GM23248 (cell line): ENCODE data around the gene SOWAHC. TPM values are rescaled to one million over a fixed set of nuclear protein-coding genes. Genes with fewer than 3 reads are reported as not detected.
"Not testable (repeated sequence)": the region's sequence is repeated elsewhere in the genome, so short reads cannot be mapped to it uniquely, and the experiment has no call there.

Experiments
- DNase-seq: peaks from one replicate; pipeline ENCODE4 v3.0.0-alpha.2; 2015
- H2AFZ ChIP-seq: fragments of 200-600 bp; sonication (generic); 2 replicates; pipeline ENCODE4 v1.6.1; 2016; ENCODE audit warnings: antibody characterized with exemption
- H3F3A ChIP-seq: fragments of 200-600 bp; sonication (generic); 2 replicates; pipeline ENCODE4 v1.6.1; 2016; ENCODE audit warnings: mild to moderate bottlenecking, antibody characterized with exemption, mixed run types; ENCODE audit not compliant: insufficient read depth
- H3K27ac ChIP-seq: fragments of 200-600 bp; sonication (generic); 2 replicates; pipeline ENCODE4 v1.5.1; 2016; ENCODE audit warnings: mild to moderate bottlenecking
- H3K27me3 ChIP-seq: fragments of 200-600 bp; sonication (generic); replicated peaks from 2 replicates; pipeline ENCODE4 v1.6.1; 2016; ENCODE audit warnings: mild to moderate bottlenecking; ENCODE audit not compliant: insufficient read depth
- H3K36me3 ChIP-seq: fragments of 200-600 bp; sonication (generic); 2 replicates; pipeline ENCODE4 v1.6.1; 2016; ENCODE audit warnings: low read depth, mild to moderate bottlenecking
- H3K4me1 ChIP-seq: fragments of 200-600 bp; sonication (generic); 2 replicates; pipeline ENCODE4 v1.6.1; 2016; ENCODE audit warnings: mild to moderate bottlenecking; ENCODE audit not compliant: insufficient read depth
- H3K4me2 ChIP-seq: fragments of 200-600 bp; sonication (generic); one replicate; pipeline ENCODE4 v1.6.1; 2016; ENCODE audit warnings: mild to moderate bottlenecking; ENCODE audit not compliant: unreplicated experiment
- H3K4me3 ChIP-seq: fragments of 200-600 bp; sonication (generic); 2 replicates; pipeline ENCODE4 v1.5.1; 2016; ENCODE audit warnings: mild to moderate bottlenecking
- H3K79me2 ChIP-seq: fragments of 200-600 bp; sonication (generic); 2 replicates; pipeline ENCODE4 v1.6.1; 2016; ENCODE audit warnings: mild to moderate bottlenecking; ENCODE audit not compliant: insufficient read depth
- H3K9ac ChIP-seq: fragments of 200-600 bp; sonication (generic); 2 replicates; pipeline ENCODE4 v1.6.1; 2016; ENCODE audit warnings: mild to moderate bottlenecking
- H3K9me2 ChIP-seq: fragments of 200-600 bp; sonication (generic); 2 replicates; pipeline ENCODE4 v1.6.1; 2016; ENCODE audit warnings: mixed run types, mild to moderate bottlenecking, moderate library complexity; ENCODE audit not compliant: insufficient read depth
- H3K9me3 ChIP-seq: fragments of 200-600 bp; sonication (generic); one replicate; pipeline ENCODE4 v1.6.1; 2017; ENCODE audit warnings: low read depth
- H4K20me1 ChIP-seq: fragments of 200-600 bp; sonication (generic); 2 replicates; pipeline ENCODE4 v1.6.0; 2016; ENCODE audit not compliant: insufficient read depth
- EZH2 ChIP-seq: fragments of 200-600 bp; sonication (generic); IDR thresholded peaks from 2 replicates; pipeline ENCODE4 v1.6.1; 2018; ENCODE audit warnings: antibody characterized with exemption, mild to moderate bottlenecking; ENCODE audit not compliant: insufficient read depth, poor library complexity, severe bottlenecking
- EZH2phosphoT487 ChIP-seq: fragments of 200-600 bp; sonication (generic); IDR thresholded peaks from 2 replicates; pipeline ENCODE4 v1.6.1; 2018; ENCODE audit warnings: antibody characterized with exemption, moderate library complexity, mild to moderate bottlenecking, low read depth; ENCODE audit not compliant: insufficient read depth
- WGBS, 2 experiments: methylation state at CpG; one replicate each; pipeline ENCODE4 v1.1.6; 2015 to 2017; ENCODE audit warnings: low lambda C conversion rate in 2 of 2, low coverage in 1 of 2; ENCODE audit errors: missing lambda C conversion rate in 2 of 2; 5-methylcytosine and 5-hydroxymethylcytosine counted together
- in situ Hi-C: fragments of 300-500 bp; cut with MboI; formaldehyde crosslinking; loops from 2 replicates; pipeline ENCODE4 v1.15.0; 2020
- polyA plus RNA-seq: library from polyadenylated mRNA; unstranded; fragments of >200 nt; fragmentation: Nextera tagmentation; extraction: Ambion mirVana; gene quantifications from 2 replicates; pipeline ENCODE4 v1.2.1, GENCODE V29; 2016
- total RNA-seq: library from RNA; depleted of rRNA; stranded (reverse); fragments of >200 nt; shearing (Covaris generic); gene quantifications from 2 replicates; pipeline ENCODE4 v1.2.3, GENCODE V29; 2014

Gene SOWAHC
- total and polyA plus RNA-seq, 2 experiments from 2014 or later = 19.8 to 46.0 TPM

DNA sequence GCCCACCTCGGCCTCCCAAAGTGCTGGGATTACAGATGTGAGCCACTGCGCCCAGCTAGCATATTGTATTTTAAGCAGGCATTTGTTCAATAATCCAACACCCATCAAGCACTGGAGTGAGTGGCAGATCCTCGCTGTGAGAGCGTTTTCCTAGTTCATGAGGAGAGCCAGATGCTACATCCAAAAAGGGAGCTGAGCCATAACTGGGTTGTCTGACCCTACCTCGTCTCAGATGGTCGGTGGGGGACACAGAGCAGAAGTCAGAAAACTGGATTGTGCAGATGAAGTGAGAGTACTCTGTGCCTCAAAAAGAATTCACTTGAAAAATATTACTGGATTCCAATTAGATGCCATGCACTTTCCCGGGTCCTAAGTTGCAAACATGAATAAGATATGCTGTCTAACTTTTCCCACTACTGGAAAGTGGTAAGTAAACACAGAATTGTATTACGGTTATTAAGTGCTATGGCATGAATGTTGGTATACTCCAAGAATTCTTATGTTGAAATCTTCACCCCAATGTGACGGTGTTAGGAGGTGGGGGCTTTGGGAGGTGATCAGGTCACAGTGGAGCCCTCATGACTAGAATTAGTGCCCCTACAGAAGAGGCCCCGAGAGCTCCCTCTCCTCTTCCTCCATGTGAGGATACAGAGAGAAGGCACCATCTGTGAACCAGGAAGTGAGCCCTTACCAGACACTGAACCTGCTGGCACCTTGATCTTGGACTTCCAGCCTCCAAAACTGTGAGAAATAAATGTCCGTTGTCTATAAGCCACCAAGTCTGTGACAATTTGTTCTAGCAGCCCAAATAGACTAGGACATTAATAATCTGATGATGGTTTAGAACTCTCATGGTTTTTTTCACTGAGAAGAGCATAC lies 21.5 kb downstream of the SOWAHC start:
- 87 to 89% methylated on average over 11 of the region's 11 CpGs for WGBS, 2 experiments
- H3K4me2 ChIP-seq = no peak overlapping the region
- peak overlapping the region; percentile 14; the same call in 1 of the 2 replicates for H3K27ac ChIP-seq

DNA sequence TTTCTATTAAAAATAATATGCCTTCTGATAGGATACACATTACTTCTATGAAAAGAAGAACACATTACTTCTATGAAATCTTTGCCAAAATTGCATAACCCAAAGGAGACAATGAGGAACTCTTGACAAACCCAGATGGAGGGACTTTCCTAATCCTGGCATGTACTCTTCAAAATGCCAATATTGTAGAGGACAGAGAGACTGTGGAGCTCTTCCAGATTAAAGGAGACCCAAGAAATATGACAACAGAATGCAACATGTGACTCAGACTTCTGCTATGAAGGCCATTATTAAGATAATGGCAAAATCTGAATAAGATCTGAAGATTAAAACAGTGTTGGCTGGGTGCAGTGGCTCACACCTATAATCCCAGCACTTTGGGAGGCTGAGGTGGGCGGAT lies 22.2 kb downstream of the SOWAHC start:
- Histone ChIP-seq H3K4me2 (no peak overlapping the region), H3K4me1 (peaks cover 25% of the 10 kb centered on the region), H3F3A (peaks cover 32% of the 10 kb centered on the region), H3K36me3 (no peaks in the 10 kb centered on the region), H3K79me2 (no peaks in the 10 kb centered on the region), H3K27ac (peak overlapping the region; percentile 14; the same call in 1 of the 2 replicates), H3K9ac (no peak overlapping the region), H2AFZ (no peak overlapping the region), H3K4me3 (no peak overlapping the region), H4K20me1 (no peaks in the 10 kb centered on the region), H3K9me2 (no peaks in the 10 kb centered on the region), H3K27me3 (no peaks in the 10 kb centered on the region), H3K9me3 (no peaks in the 10 kb centered on the region)
- peak; percentile 66 for DNase-seq
- TF ChIP-seq EZH2 (no peak), EZH2phosphoT487 (no peak)
- 45 to 47% methylated on average over 1 of the region's 1 CpG for WGBS, 2 experiments
- in situ Hi-C loops = no loop called here

More for the DNA sequence above, 21.5 kb downstream of the SOWAHC start:
- Histone ChIP-seq H3K4me1 (peaks cover 25% of the 10 kb centered on the region), H3K4me3 (no peak overlapping the region), H3K36me3 (no peaks in the 10 kb centered on the region), H3K27me3 (no peaks in the 10 kb centered on the region), H3K9me2 (no peaks in the 10 kb centered on the region), H3K79me2 (no peaks in the 10 kb centered on the region), H3K9ac (no peak overlapping the region), H2AFZ (no peak overlapping the region), H3F3A (peaks cover 32% of the 10 kb centered on the region), H4K20me1 (no peaks in the 10 kb centered on the region), H3K9me3 (no peaks in the 10 kb centered on the region)
- TF ChIP-seq EZH2 (no peak), EZH2phosphoT487 (no peak)
- DNase-seq = no peak
- in situ Hi-C loops = no loop called here

DNA sequence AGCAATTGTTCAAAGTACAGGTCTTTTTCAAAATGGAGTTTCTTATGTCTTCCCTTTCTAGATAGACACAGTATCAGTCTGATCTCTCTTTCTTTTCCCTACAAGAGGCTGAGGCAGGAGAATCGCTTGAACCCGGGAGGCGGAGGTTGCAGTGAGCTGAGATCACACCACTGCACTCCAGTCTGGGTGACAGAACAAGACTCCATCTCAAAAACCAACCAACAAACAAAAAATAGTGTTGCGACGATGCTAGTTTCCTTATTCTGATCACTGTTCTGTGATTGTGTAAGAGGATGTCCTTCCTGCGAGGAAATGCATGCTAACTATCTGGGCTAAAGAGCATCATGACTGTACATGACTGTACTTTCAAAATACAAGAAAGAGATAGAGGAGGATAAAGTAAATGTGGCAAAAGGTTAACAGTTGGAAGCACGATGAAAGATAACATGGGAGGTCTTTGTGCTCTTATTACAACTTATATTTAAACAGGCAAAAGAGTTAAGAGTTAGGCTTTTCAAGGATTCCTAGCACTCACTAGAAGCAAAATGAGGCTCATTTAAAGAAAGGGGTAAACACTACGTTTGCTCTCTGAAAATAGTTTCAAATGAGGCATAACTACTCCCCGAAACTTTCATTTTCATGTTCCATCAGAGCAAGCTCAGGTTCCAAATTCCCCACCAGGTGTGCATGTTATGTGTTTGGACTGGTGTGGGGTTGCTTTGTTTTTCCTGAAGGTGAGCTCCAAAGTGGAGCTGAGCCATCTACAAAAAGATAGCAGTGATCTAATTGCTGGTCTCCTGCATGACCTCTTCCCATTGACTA lies 23.8 kb downstream of the SOWAHC start:
- H3K27ac ChIP-seq = peak overlapping the region; percentile 50
- peaks cover 32% of the 10 kb centered on the region for H3F3A ChIP-seq
- H3K27me3 ChIP-seq = no peaks in the 10 kb centered on the region
- no peak for TF ChIP-seq EZH2phosphoT487
- no peak for TF ChIP-seq EZH2
- no peaks in the 10 kb centered on the region for H3K9me3 ChIP-seq
- H3K9ac ChIP-seq = no peak overlapping the region
- no peaks in the 10 kb centered on the region for H3K79me2 ChIP-seq
- H3K9me2 ChIP-seq = no peaks in the 10 kb centered on the region
- H2AFZ ChIP-seq = peak overlapping the region; percentile 66
- no peaks in the 10 kb centered on the region for H4K20me1 ChIP-seq
- peaks cover 25% of the 10 kb centered on the region for H3K4me1 ChIP-seq
- H3K36me3 ChIP-seq = no peaks in the 10 kb centered on the region
- 0 out of 2 replicates have a peak overlapping the region, but pooled peaks have one; percentile 2 for H3K4me3 ChIP-seq
- peak; percentile 83 for DNase-seq
- in situ Hi-C loops = no loop called here
- peak overlapping the region; percentile 56 for H3K4me2 ChIP-seq
- 61 to 62% methylated on average over 9 of the region's 9 CpGs for WGBS, 2 experiments

DNA sequence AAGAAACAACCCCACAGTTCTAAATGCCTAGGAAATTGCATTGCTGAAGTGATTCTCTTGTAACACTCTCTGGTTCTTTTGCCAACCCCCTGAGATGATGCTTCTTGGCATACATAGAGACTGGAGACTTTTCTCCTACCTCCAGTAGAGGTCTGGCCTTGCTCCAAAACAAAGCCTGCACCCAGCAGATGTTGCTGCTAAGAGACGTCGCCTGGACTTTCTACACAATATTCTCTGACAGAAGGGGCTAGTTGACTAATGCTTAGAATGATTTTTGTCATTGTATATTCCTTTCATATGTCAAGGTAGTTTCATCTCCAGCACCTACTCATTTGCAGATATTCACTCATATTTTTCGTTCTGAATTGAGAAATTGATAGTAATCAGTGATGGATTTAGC lies 24.6 kb downstream of the SOWAHC start:
- 55 to 58% methylated on average over 3 of the region's 3 CpGs for WGBS, 2 experiments

DNA sequence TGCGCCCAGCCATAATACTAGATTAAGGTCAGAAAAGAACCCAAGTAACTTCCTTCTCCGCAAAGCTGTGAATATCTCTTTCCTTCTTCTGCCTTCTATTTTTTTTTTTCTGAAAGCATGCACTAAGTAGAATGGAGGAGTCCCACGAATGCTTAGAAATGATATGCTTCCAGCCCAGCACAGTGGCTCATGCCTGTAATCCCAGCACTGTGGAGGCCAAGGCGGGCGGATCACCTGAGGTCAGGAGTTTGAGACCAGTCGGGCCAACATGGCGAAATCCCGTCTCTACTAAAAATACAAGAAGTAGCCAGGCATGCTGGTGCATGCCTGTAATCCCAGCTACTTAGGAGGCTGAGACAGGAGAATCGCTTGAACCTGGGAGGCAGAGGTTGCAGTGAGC lies 25.8 kb downstream of the SOWAHC start:
- H3K36me3 ChIP-seq, H3K4me3 ChIP-seq, in situ Hi-C loops, H2AFZ ChIP-seq, H3K27ac ChIP-seq, H3K9me3 ChIP-seq, H4K20me1 ChIP-seq, DNase-seq, H3K79me2 ChIP-seq, H3K27me3 ChIP-seq, H3K9me2 ChIP-seq, H3K9ac ChIP-seq, H3K4me2 ChIP-seq: not testable (repeated sequence)
- Histone ChIP-seq H3K4me1 (peaks cover 37% of the 10 kb centered on the region), H3F3A (peaks cover 36% of the 10 kb centered on the region)
- 95 to 98% methylated on average over 9 of the region's 9 CpGs for WGBS, 2 experiments

More for the DNA sequence above, 24.6 kb downstream of the SOWAHC start:
- peaks cover 25% of the 10 kb centered on the region for H3K4me1 ChIP-seq
- no peaks in the 10 kb centered on the region for H3K9me2 ChIP-seq
- no peaks in the 10 kb centered on the region for H3K36me3 ChIP-seq
- no peak overlapping the region for H2AFZ ChIP-seq
- no peaks in the 10 kb centered on the region for H3K79me2 ChIP-seq
- H3K27me3 ChIP-seq = no peaks in the 10 kb centered on the region
- no peak overlapping the region for H3K9ac ChIP-seq
- no peak overlapping the region for H3K4me3 ChIP-seq
- no peak overlapping the region for H3K4me2 ChIP-seq
- H4K20me1 ChIP-seq = no peaks in the 10 kb centered on the region
- TF ChIP-seq EZH2 (no peak), EZH2phosphoT487 (no peak)
- H3K9me3 ChIP-seq = no peaks in the 10 kb centered on the region
- in situ Hi-C loops = no loop called here
- H3F3A ChIP-seq = peaks cover 32% of the 10 kb centered on the region
- peak; percentile 22 for DNase-seq
- no peak overlapping the region for H3K27ac ChIP-seq
